ENCODE measurements around the gene VWA3B.
"Not testable (repeated sequence)": the region's sequence is repeated elsewhere in the genome, so short reads cannot be mapped to it uniquely, and the experiment has no call there.

VWA3B gene, protein sequence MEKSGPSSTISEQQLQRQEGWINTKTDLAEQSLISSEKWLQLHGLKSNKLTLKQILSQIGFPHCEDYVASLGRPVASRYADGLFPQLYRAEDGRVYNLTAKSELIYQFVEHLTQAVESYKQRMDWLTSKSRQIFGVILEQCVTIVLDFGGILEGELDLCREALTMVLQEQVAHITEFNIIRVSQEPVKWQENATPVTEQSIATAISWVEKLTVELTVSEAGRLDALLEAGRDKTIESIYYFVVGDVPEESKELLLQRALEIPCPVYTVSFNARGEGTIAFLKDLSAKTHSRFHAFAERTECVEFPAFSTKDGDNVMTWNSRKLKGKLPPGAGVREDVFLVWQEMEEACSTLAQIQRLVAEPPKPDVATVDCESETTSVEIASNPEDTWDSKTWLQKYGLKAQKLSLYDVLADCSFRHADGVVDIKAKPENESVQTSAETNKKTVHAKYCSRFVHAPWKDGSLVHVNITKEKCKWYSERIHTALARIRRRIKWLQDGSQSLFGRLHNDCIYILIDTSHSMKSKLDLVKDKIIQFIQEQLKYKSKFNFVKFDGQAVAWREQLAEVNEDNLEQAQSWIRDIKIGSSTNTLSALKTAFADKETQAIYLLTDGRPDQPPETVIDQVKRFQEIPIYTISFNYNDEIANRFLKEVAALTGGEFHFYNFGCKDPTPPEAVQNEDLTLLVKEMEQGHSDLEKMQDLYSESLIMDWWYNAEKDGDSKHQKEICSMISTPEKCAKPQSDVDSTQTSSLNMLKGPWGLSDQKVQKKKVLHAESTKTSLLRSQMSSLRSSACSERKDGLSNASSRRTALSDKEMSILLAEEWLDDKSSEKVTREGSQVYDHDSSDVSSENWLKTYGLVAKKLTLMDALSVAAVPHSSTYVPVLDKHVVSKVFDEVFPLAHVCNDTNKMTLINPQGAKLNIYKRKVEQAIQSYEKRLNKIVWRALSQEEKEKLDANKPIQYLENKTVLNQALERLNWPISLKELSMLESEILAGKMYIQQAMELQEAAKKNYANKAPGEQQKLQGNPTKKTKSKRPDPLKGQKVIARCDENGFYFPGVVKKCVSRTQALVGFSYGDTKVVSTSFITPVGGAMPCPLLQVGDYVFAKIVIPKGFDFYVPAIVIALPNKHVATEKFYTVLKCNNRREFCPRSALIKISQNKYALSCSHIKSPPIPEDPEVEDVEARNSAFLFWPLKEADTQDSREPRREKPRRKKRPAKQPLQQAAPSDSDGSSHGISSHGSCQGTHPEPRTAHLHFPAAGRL (N-terminal part only)

DNA sequence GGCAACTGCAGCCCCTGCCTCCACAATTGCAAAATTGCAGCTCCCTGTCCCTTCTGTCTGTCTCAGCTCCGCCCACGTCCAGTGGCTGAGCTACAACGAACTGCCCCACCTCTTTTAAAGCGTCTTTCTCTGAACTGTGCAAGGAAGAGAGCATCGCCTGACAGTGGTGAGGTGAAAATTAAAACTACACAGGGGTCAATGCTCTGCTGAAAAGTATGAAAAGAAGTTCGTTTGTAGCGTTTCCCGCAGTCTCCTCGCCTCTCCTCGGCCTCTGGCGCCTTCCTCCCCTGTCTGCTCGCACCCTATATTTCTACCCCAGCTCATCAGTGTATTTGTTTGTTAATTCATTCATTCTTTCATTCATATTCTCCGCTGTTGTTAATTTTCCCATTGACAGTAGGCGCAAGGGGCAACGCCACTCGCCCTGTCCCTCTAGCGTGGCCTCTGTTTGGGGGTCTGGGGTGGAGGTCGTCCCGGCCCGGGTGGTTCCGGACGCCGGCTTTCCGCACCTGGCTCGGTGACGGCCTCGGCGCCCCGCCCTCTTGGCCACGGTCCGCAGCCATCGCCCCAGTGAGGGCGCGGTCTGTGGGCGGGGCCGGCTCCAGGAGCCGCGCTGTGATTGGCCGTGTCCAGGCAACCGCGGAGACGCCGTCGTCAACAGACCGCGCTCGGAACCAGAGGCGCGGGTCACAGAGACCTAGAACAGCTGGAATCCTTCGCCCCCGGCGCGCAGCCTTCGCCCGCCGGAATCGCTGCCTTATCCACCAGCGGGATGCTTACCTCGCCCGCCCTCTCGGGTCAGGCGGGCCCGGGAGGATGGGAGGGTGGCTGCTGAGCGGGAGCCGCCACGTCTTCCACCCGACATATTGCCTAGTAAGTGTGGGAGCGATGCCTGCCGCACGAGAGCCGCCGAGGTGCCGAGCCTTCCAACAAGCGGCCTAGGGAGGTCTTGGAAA lies at the start of gene VWA3B:
VWA3B (plus strand) TSS at position 677 of the 956 bp plus-strand sequence. CDS start 5,926 bp downstream, outside the sequence.
- peak; percentile 6 to 16 for DNase-seq (ENCODE audit: low read depth in 1 of 2, low spot score in 1 of 2)

DNA sequence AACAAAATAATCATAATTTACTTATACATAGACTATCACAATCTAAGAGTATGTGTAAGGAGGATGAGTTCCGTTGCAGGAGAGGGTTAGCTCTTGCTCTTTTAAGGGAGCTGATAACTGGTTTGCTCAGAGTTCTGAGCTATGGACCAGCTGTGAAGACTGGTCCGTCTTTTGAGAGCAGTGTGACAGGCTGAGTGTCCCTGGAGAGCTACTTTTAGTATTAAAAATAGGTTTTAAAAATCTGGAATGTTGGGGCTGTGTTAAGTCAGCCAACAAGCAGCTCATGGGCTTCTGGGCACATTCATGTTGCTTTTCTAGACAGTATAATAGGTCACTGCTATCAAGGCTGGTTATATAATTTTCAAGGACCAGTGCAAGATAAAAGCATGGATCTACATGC lies 49.8 kb upstream of the VWA3B start:
- no peak for DNase-seq (ENCODE audit: low read depth in 1 of 2, low spot score in 1 of 2)

DNA sequence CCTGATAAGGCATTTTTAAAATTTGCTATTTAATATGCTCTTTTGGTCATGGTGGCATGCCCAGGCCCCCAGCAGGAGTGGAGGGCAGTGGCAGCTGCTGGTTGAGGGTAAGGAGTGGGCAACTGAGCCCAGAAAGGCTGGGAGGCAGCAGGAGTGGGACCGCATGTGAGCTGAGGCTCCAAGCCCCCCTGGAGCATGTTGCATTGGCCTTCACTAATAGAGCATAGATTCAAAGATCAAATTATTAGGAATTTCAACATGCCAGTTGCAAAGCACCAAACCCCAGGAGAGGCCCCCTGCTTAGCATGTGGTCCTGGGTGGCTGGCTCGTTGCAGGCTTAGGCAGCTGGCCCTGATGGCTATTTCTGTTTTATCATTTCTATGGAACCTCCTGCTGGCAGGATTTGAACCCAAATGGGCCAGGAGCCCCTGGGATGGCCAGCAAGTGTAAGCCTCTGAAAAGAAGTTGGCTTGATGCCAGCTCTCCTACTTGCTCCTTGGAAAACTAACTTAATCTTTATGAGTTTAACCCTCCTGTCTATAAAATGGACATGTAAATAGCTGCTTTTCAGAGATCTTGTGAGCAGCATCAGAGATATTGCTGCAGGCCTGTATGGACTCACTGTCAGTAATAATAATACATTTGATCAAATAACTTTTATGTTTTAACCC lies 49.2 kb upstream of the VWA3B start:
- no peak for DNase-seq (ENCODE audit: low read depth in 1 of 2, low spot score in 1 of 2)

DNA sequence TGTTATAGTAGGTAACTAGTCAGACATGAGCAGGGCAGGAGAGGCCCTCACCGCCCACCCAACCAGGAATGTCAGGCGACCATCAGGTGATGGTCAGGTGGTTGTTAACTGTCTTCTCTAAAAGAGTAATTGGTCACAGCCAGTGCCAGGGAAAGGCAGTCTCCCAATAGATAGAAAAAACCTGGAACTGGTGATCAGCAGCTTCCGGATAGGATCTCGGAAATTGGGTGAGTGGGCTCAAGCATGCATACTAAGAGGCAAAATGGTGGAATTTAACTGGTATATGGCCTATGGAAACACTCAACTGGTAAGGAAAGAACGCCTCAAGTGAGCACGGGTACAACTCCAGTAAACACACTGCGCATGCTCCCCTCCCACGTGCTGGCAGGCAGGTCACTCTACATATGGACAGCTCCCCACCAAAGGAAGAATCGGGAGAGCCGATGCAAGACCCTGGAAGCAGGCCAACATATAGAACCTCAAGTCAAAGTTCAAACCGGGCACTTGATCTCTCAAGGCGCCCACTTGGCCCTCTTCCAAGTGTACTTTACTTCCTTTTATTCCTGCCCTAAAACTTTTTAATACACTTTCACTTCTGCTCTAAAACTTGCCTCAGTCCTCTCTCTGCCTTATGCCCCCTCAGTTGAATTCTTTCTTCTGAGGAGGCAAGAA lies 47.7 kb upstream of the VWA3B start:
- no peak for DNase-seq (ENCODE audit: low read depth in 1 of 2, low spot score in 1 of 2)

DNA sequence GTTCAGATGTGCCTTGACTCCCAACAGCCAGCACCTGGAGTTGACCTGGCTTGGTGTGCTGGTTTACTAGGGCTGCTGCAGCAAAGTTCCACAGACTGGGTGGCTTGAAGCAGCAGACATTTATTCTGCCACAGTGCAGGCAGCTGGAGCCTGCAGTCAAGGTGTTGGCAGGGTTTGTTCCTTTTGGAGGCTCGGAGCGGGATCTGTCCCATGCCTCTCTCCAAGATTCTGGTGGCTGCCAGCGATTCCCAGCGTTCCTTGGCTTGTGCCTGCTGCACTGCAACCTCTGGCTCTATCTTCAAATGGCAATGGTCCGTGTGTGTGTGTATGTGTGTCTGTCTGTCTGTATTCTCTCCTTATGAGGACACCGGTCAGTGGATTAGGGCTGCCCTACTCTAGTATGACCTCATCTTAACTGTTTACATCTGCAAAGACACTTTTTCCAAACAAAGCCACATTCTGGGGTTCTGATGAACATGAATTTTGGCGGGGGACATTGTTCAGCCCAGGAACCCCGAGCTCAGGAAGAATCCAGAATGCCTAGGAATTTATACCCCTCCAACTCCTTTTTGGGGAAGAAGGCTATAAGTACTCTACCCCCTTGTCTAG lies 46.5 kb upstream of the VWA3B start:
- no peak for DNase-seq (ENCODE audit: low read depth in 1 of 2, low spot score in 1 of 2)

DNA sequence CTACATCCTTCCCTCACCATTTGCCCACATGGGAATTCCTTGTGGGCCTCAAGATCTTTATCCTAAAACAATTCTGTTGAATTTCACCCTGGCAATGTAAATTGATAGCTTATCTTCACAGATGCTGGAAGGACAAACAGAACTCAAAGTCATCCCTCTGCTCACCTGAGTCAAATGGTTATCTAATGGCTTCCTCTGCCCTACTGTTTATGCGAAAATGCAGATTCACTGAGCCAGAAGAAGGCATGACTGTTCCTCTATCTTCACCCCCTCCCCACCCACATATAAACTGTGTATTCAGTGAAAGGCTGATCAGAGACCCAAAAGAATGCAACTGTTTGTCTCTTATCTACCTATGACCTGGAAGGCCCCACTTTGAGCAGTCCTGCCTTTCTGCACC lies 43.9 kb upstream of the VWA3B start:
- no peak for DNase-seq (ENCODE audit: low read depth in 1 of 2, low spot score in 1 of 2)

DNA sequence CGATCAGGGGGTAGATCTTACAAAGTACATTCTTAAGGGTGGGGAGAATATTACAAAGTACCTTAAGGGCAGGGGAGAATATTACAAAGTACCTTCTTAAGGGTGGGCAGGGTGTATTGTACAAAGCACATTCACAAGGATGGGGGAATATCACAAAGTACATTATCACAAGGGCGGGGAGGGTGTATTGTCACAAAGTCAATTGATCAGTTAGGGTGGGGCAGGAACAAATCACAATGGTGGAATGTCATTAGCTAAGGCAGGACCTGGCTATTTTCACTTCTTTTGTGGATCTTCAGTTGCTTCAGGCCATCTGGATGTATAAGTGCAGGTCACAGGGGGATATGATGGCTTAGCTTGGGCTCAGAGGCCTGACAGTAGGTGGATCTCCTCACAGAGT lies 42.2 kb upstream of the VWA3B start:
- DNase-seq (ENCODE audit: low read depth in 1 of 2, low spot score in 1 of 2): not testable (repeated sequence)

DNA sequence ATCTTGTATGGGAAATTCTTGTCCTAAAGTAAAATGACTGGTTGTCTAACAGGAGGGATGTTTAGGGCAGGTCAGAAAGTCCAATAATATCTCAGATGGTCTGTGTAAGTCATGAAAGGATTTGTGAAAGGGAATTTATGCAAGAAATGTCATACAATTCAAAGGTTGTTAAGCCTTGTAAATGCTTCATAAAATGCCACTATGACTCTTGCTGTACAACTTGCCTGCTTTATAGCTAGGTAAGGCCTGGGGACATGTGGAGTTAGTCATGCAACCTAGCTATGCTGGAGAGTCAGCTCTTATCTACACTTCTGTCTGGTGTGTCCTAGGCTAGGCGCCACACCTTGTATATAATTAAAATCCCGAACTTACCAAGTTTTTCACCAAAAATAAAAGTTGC lies 36.9 kb upstream of the VWA3B start:
- DNase-seq (ENCODE audit: low read depth in 1 of 2, low spot score in 1 of 2): no peak

DNA sequence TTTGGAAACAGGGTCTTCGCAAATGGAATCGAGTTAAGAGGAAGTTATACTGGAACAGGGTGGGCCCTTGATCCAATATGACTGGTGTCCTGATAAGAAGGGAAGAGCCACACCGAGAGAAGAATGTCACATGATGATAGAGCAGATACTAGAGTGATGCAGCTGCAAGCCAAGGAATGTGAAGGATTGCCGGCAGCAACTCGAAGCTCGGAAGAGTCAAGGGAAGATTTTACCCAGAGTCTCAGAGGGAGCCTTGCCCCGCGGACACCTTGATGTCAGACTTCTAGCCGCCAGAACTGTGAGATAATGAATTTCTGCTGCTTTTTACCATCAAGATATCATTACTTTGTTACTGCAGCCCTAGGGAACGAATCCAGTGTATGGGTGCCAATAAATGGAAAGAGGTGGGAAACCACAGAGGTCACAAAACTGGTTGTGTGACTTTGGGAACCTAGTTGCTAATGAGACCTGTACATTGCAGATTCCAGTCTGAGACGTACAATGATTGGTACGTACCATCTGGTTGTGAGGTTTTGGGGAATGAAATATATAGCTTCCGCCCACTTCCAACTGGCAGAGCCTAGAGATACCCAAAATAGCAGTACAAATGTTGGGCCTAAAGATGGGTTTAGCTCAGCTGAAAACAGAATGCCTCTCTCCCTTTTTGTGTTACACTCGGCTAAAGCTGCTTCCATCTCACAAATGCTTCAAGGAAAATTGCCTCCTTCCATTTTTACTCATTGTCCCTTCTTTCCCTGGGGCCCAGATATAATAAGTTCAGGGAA lies 28.6 kb upstream of the VWA3B start:
- DNase-seq (ENCODE audit: low read depth in 1 of 2, low spot score in 1 of 2): no peak

DNA sequence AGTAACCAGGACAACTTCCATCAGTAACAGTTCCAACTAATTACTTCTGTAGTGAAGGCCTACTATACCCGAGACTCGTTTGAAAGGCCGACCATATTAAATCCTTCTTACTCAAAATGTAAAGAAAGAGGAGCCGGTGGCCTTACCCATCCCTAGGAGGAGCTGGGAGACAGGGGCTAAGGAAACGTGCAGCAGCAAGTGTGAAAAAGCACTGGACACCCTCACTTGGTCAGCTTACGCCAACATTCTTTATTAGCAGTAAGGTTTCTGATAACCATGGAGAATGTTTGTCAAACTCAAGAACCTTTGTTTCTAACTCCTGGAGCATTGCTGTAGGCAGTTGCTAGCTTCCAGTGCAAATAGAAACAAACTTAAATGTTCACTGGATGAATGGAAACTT lies 26.7 kb upstream of the VWA3B start:
- DNase-seq (ENCODE audit: low read depth in 1 of 2, low spot score in 1 of 2): no peak

DNA sequence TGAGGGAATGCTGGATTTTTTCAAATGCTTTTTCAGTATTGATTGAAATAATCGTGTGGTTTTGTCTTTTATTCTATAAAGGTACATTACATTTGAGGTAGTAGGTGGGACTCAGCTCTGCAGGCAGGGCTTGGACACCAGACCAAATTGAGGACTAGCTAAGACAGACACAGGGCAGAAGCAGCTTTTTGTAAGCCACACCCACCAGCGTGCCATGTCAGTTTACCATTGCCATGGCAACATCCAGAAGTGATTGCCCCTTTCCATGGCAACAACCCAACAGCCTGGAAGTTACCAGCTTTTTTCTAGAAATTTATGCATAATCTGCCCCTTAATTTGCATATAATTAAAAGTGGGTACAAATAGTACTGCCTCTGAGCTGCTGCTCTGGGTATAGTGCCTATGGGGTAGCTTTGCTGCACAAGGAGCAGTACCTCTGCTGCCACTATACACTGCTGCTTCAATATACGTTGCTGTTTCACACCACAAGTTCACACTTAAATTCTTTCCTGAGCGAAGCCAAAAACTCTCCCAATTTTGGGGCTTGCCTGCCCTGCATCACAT lies 23.6 kb upstream of the VWA3B start:
- no peak for DNase-seq (ENCODE audit: low read depth in 1 of 2, low spot score in 1 of 2)

DNA sequence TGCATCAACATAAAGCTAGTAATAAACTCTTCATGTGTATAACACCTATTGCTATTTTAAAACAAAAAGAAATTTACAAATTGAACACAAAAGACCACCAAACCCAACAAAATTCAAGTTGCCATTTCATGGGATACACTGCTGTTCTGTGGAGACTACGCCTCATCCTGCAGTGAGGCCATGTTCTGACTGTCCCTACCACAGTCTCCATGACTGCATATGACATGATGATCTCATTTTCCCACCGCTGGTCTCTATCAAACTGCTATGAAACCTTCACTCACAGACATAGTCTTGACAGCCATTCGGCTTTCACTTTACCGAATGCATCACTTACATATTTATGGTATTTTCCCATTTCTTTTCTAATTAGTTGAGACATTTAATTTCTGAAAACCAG lies 21.2 kb upstream of the VWA3B start:
- DNase-seq (ENCODE audit: low read depth in 1 of 2, low spot score in 1 of 2): no peak

DNA sequence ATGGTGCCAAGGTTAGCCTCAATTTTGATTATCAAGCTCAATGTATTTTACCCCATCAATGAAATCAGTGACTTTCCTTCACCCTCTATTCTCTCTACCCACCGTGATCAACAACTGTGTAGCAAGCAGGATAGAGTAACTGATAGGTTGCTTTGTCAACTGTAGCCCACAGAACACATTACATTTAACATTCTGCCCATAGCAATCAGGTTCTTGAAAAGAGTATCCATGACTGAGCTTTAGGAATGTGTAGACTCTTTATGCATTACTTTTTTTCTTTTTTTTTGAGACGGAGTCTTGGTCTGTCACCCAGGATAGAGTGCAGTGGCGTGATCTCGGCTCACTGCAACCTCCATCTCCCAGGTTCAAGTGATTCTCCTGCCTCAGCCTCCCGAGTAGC lies 19.8 kb upstream of the VWA3B start:
- DNase-seq (ENCODE audit: low read depth in 1 of 2, low spot score in 1 of 2): no peak

DNA sequence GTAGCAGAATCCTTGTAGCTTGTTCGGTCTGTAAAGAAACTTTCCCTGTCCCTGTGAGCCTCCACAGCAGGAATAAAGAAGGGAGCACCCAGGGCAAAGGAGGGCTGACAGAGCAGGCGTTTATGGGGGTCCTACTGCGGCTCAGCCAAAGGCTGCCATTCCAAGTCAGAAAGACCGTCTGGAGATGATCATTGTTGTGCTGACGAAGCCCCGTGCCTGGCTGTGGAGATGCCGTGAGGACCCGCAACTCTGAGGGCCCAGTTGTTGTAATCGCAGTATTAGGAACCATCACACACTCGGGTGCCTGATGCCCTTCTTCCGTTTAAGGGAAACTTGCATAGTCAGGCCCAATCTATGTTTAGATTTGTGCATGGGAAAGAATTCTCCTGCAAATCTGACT lies 16.9 kb upstream of the VWA3B start:
- DNase-seq (ENCODE audit: low read depth in 1 of 2, low spot score in 1 of 2): no peak

DNA sequence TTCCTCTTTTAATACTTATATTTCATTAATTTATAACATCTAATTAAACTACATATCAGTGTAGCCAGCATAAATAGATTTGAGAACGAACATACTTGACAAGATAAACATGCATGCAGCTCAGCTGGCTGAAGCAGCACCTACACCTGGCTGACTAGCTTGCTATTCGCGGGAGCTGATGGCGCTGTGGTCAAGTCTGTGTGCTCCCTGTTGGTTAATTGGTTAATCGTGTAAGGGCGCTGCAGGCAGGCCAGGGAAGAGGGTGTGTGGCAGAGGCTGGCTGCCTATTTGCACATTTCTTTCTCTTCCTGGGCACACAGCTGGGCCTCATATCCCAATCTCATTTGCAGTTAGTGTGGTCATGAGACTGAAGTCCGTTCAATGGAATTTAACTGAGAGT lies 14.5 kb upstream of the VWA3B start:
- no peak for DNase-seq (ENCODE audit: low read depth in 1 of 2, low spot score in 1 of 2)

DNA sequence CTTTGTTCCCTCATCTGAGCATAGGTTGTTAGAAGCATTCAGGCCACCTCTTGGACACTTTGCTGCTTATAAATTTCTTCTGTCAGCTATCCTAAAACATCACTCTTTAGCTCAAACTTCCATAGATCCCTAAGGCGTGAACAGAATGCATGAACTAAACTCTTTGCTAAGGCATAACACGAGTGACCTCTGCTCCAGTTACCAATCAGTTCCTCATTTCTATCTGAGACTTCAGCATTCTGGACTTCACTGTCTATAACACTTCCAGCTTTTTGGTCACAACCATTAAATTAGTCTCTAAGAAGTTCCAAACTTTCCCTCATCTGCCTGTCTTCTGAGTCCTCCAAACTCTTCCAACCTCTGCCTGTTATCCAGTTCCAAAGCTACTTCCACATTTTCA lies 8.3 kb upstream of the VWA3B start:
- DNase-seq (ENCODE audit: low read depth in 1 of 2, low spot score in 1 of 2): no peak

DNA sequence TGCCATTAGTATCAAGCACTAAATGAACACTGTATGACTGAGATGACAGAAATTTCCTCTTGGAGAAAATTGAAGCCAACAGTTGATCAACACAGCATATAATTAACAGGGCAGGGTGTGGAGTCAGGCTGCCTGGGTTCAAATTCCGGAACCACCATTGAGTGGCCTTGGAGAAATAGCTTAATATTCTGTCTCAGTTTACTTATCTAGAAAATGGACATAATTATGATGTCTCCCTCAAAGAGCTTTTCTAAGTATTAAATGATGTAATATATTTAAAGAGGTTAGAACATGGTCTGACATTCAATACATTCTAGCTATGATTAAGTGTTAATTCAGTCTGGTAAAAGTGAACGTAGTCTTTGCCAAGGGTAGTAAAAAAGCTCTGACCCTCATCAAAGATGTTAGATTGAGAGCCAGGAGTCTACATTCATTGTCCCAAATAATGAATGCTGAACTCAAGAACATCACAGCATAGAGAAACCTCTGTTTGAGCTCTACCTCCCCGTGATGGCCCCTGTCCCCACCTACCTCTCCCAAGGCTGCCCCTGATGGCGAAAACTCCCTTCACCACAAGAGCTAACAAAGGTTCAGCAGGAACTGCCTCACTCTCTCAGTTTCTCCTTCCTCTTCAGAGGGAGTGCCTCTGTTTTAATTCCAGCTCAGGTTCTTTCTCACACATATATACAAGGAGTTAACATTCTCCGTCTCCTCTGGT lies 2.7 kb upstream of the VWA3B start:
- DNase-seq (ENCODE audit: low read depth in 1 of 2, low spot score in 1 of 2): no peak

All from activated CD4-positive, alpha-beta T cell treated with anti-CD3 and anti-CD28 coated beads, Interleukin-2, amount 50 U/mL, for 24 hours (primary cell).